ENCODE data around the gene BRF1. TPM values are rescaled to one million over a fixed set of nuclear protein-coding genes. Genes with fewer than 3 reads are reported as not detected.
"Not testable (repeated sequence)": the region's sequence is repeated elsewhere in the genome, so short reads cannot be mapped to it uniquely, and the experiment has no call there.

Gene BRF1
- total and polyA plus RNA-seq, 2 experiments from 2014 or later, result 23.6 to 35.9 TPM

- no peak overlapping the region for H3K4me2 ChIP-seq
- peaks cover 96% of the 10 kb centered on the region for H3K79me2 ChIP-seq
- H4K20me1 ChIP-seq (ENCODE audit: insufficient read depth, poor library complexity, severe bottlenecking), result peaks cover 34% of the 10 kb centered on the region
- no peak overlapping the region for H2AFZ ChIP-seq
- 92% methylated on average over 26 of the region's 26 CpGs for WGBS (ENCODE audit: low lambda C conversion rate, missing lambda C conversion rate)
- H3K9me2 ChIP-seq (replicated peaks; ENCODE audit: insufficient read depth), result no peaks in the 10 kb centered on the region
- no peaks in the 10 kb centered on the region for H3K9me3 ChIP-seq (ENCODE audit: low read depth)
- H3K27ac ChIP-seq, result no peak overlapping the region
- no peak overlapping the region for H3K4me3 ChIP-seq
- H3K27me3 ChIP-seq, result no peaks in the 10 kb centered on the region
- H3K36me3 ChIP-seq (replicated peaks; ENCODE audit: insufficient read depth, low read depth), result no peaks in the 10 kb centered on the region
- DNase-seq (ENCODE audit: low spot score), result no peak
- TF ChIP-seq EZH2 (IDR thresholded peaks at IDR 0.05; ENCODE audit: borderline replicate concordance) (no peak), EZH2phosphoT487 (IDR thresholded peaks at IDR 0.05; ENCODE audit: low read depth, severe bottlenecking, unreplicated experiment) (no peak)
- TF ChIP-seq, protein P1, sequence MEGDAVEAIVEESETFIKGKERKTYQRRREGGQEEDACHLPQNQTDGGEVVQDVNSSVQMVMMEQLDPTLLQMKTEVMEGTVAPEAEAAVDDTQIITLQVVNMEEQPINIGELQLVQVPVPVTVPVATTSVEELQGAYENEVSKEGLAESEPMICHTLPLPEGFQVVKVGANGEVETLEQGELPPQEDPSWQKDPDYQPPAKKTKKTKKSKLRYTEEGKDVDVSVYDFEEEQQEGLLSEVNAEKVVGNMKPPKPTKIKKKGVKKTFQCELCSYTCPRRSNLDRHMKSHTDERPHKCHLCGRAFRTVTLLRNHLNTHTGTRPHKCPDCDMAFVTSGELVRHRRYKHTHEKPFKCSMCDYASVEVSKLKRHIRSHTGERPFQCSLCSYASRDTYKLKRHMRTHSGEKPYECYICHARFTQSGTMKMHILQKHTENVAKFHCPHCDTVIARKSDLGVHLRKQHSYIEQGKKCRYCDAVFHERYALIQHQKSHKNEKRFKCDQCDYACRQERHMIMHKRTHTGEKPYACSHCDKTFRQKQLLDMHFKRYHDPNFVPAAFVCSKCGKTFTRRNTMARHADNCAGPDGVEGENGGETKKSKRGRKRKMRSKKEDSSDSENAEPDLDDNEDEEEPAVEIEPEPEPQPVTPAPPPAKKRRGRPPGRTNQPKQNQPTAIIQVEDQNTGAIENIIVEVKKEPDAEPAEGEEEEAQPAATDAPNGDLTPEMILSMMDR (IDR thresholded peaks at IDR 0.05; ENCODE audit: poor library complexity), result no peak
- H3K4me1 ChIP-seq (ENCODE audit: insufficient read depth), result no peaks in the 10 kb centered on the region
These were observed 7.7 kb downstream of the BRF1 start for GRCh38 chr14:105292826-105293711.

DNA sequence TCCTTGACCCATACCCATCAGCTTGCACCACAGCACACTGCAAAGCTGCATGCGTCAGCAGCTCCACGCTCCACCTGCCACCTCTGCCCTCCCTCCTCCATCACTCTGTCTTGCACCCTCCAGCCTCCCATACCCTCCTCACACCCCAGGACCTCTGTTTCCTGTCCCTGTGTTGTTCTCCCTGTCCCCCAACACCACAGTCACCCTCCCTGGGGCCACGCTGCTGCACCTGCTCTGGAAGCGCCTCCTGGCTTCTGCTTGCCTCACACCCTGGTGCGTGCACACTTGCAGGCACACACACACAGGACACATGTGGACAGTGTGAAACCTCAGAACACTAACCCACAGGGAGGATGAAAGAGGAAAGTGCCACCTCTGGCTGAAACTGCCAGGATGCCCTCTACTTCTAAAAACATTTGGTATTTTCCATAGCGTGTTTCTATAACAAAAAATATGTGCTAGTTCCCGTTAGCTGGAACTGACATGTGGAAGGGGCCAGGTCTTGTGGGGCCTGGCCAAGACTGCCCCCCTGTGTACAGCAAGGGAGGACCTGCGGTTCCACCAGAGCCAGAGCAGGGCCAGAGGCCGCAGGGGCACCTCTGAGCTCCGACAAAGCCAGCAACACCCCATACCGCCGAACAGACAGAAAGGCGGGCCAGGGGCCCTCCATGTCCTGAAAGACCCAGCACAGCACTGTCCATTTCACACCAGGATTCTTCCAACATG, 10.0 kb downstream of the BRF1 start:
- Histone ChIP-seq H3K9me2 (replicated peaks; ENCODE audit: insufficient read depth) (no peaks in the 10 kb centered on the region), H3K27me3 (no peaks in the 10 kb centered on the region), H4K20me1 (ENCODE audit: insufficient read depth, poor library complexity, severe bottlenecking) (peaks cover 40% of the 10 kb centered on the region), H2AFZ (no peak overlapping the region), H3K4me1 (ENCODE audit: insufficient read depth) (no peaks in the 10 kb centered on the region), H3K36me3 (replicated peaks; ENCODE audit: insufficient read depth, low read depth) (no peaks in the 10 kb centered on the region), H3K27ac (no peak overlapping the region), H3K79me2 (peaks cover 92% of the 10 kb centered on the region), H3K4me3 (no peak overlapping the region), H3K9me3 (ENCODE audit: low read depth) (no peaks in the 10 kb centered on the region), H3K4me2 (no peak overlapping the region)
- no peak for DNase-seq (ENCODE audit: low spot score)
- no peak for TF ChIP-seq EZH2 (IDR thresholded peaks at IDR 0.05; ENCODE audit: borderline replicate concordance)
- TF ChIP-seq EZH2phosphoT487 (IDR thresholded peaks at IDR 0.05; ENCODE audit: low read depth, severe bottlenecking, unreplicated experiment), result no peak
- TF ChIP-seq, protein P1 (IDR thresholded peaks at IDR 0.05; ENCODE audit: poor library complexity), result no peak
- WGBS (ENCODE audit: low lambda C conversion rate, missing lambda C conversion rate), result 84% methylated on average over 13 of the region's 13 CpGs

- not testable (repeated sequence) for H3K4me3 ChIP-seq; H3K9me2 ChIP-seq (replicated peaks; ENCODE audit: insufficient read depth); DNase-seq (ENCODE audit: low spot score); H3K9me3 ChIP-seq (ENCODE audit: low read depth); H3K36me3 ChIP-seq (replicated peaks; ENCODE audit: insufficient read depth, low read depth); H2AFZ ChIP-seq; H3K4me1 ChIP-seq (ENCODE audit: insufficient read depth); H3K4me2 ChIP-seq; H3K27ac ChIP-seq; H3K27me3 ChIP-seq
- H4K20me1 ChIP-seq (ENCODE audit: insufficient read depth, poor library complexity, severe bottlenecking), result peaks cover 23% of the 10 kb centered on the region
- 95% methylated on average over 6 of the region's 6 CpGs for WGBS (ENCODE audit: low lambda C conversion rate, missing lambda C conversion rate)
- peaks cover 85% of the 10 kb centered on the region for H3K79me2 ChIP-seq
These were observed 11.9 kb downstream of the BRF1 start for GRCh38 chr14:105288936-105289335.

All from hepatocyte (in vitro differentiated cells).